ENCODE data around the gene SCIMP. TPM values are rescaled to one million over a fixed set of nuclear protein-coding genes. Genes with fewer than 3 reads are reported as not detected.

Gene SCIMP
- total and polyA plus RNA-seq, 9 of the 15 experiments (the other 6 are each of a cell fraction or from before 2014, with no cell fraction given), result 0.01 to 0.11 (median 0.04) TPM; not detected in 6

GRCh38 chr17:5210091-5210490, 24.6 kb downstream of the SCIMP start:
- WGBS (ENCODE audit: insufficient coverage, low coverage, missing lambda C conversion rate), result 1% methylated on average over 5 of the region's 5 CpGs
- POLR2A ChIA-PET, result no interaction called here

More at GRCh38 chr17:5210091-5210490, 24.6 kb downstream of the SCIMP start:
- H3K9me3 ChIP-seq (replicated peaks; ENCODE audit: control insufficient read depth, insufficient read depth, low read depth, low read length), result no peaks in the 10 kb centered on the region
- no peak for ATAC-seq
- H4K20me1 ChIP-seq (replicated peaks; ENCODE audit: control insufficient read depth, insufficient read depth, low read length), result no peaks in the 10 kb centered on the region
- H3K27ac ChIP-seq (ENCODE audit: extremely low read depth, low read depth, low read length), result no peak overlapping the region
- no TSS peak for BruUV-seq (replicated peaks)
- H3K36me3 ChIP-seq (ENCODE audit: control insufficient read depth, insufficient read depth, low read length), result no peaks in the 10 kb centered on the region
- FAIRE-seq, result no peak
- no peak overlapping the region for H3K4me2 ChIP-seq (ENCODE audit: insufficient read depth, low read length)
- no peaks in the 10 kb centered on the region for H3K9me1 ChIP-seq (ENCODE audit: control insufficient read depth, insufficient read depth, low read length)
- TF ChIP-seq STAT5B (CRISPR knock-in tag; IDR thresholded peaks at IDR 0.05), result no peak
- TF ChIP-seq CLOCK (CRISPR knock-in tag; IDR thresholded peaks at IDR 0.05; ENCODE audit: borderline replicate concordance), result no peak
- TF ChIP-seq MXI1 (IDR thresholded peaks at IDR 0.05; ENCODE audit: low read depth, low read length), result no peak
- no peak for TF ChIP-seq ETV6 (IDR thresholded peaks at IDR 0.05; ENCODE audit: borderline replicate concordance in 1 of 2, low read depth in 2 of 2, low read length in 1 of 2)
- no peak for TF ChIP-seq ETV6 (CRISPR knock-in tag; IDR thresholded peaks at IDR 0.05; ENCODE audit: borderline replicate concordance)
- no peak for TF ChIP-seq HDAC3 (IDR thresholded peaks at IDR 0.05; ENCODE audit: borderline replicate concordance, partially characterized antibody)
- TF ChIP-seq MTA3 (IDR thresholded peaks at IDR 0.05; ENCODE audit: borderline replicate concordance), result no peak
- no peak for TF ChIP-seq TCF7L2 (IDR thresholded peaks at IDR 0.05; ENCODE audit: low read depth, low read length)
- no peaks in the 10 kb centered on the region for H3K79me2 ChIP-seq (ENCODE audit: control insufficient read depth, insufficient read depth, low read length)
- intact Hi-C loops (cut with micrococcal nuclease) (no loop called here), in situ Hi-C loops (cut with MboI) (no loop called here)
- no peak overlapping the region for H3K4me3 ChIP-seq
- no peak for DNase-seq (ENCODE audit: extremely low read depth in 1 of 4, low spot score in 3 of 4)
- peaks cover 0 to 29% of the 10 kb centered on the region in 2 experiments; a peak in 3 of 5 replicates for H3K27me3 ChIP-seq (ENCODE audit: control insufficient read depth in 2 of 2, insufficient read depth in 2 of 2, low read length in 2 of 2)
- no peak overlapping the region for H2AFZ ChIP-seq (ENCODE audit: low read depth, low read length)
- no peak overlapping the region for H3K9ac ChIP-seq (ENCODE audit: insufficient read depth in 1 of 2, low read depth in 2 of 2, low read length in 2 of 2)
- H3K4me1 ChIP-seq (replicated peaks in 1 of 2; ENCODE audit: control insufficient read depth in 2 of 2, insufficient read depth in 2 of 2, low read length in 2 of 2), result no peaks in the 10 kb centered on the region
- CTCF ChIA-PET (ENCODE audit: low intra/inter-chr PET ratio), result no interaction called here
